Measurements from ENCODE around the gene IFI27. TPM values are rescaled to one million over a fixed set of nuclear protein-coding genes. Genes with fewer than 3 reads are reported as not detected.

IFI27 gene
- total RNA-seq, 1 experiment from 2014 or later, result 766 TPM

- H3K36me3 Mint-ChIP-seq (ENCODE audit: insufficient read depth, unreplicated experiment), result peaks cover 8% of the 10 kb centered on the region
- CTCF ChIA-PET, result no interaction called here
- TF ChIP-seq CTCF (IDR thresholded peaks at IDR 0.05; ENCODE audit: unreplicated experiment), result no peak
- H3K27ac Mint-ChIP-seq (ENCODE audit: unreplicated experiment), result no peak overlapping the region
- H3K4me1 Mint-ChIP-seq (ENCODE audit: low read depth, unreplicated experiment), result peaks cover 11% of the 10 kb centered on the region
- H3K27me3 Mint-ChIP-seq (ENCODE audit: unreplicated experiment), result peaks cover 37% of the 10 kb centered on the region
- no peak overlapping the region for H3K4me3 Mint-ChIP-seq (ENCODE audit: low read depth, unreplicated experiment)
- H3K9me3 Mint-ChIP-seq (ENCODE audit: low read depth, unreplicated experiment), result peaks cover 2% of the 10 kb centered on the region
- intact Hi-C loops (cut with micrococcal nuclease; ENCODE audit: unreplicated experiment), result loop anchor here (5.0 kb wide), 1 partner anchor 54 kb away; no protein-coding TSS in a partner anchor
- no TSS peak for BruUV-seq (replicated peaks)
- DNase-seq, result no peak
Observed at GRCh38 chr14:94121485-94121884, 10.9 kb downstream of the IFI27 start.

- Mint-ChIP-seq H3K27me3 (ENCODE audit: unreplicated experiment) (peaks cover 27% of the 10 kb centered on the region), H3K36me3 (ENCODE audit: insufficient read depth, unreplicated experiment) (no peaks in the 10 kb centered on the region), H3K27ac (ENCODE audit: unreplicated experiment) (no peak overlapping the region), H3K4me1 (ENCODE audit: low read depth, unreplicated experiment) (peaks cover 11% of the 10 kb centered on the region), H3K4me3 (ENCODE audit: low read depth, unreplicated experiment) (no peak overlapping the region), H3K9me3 (ENCODE audit: low read depth, unreplicated experiment) (peaks cover 2% of the 10 kb centered on the region)
- intact Hi-C loops (cut with micrococcal nuclease; ENCODE audit: unreplicated experiment), result loop anchor here (5.0 kb wide), 1 partner anchor 55 kb away; no protein-coding TSS in a partner anchor
- no peak for DNase-seq
- CTCF ChIA-PET, result no interaction called here
- no TSS peak for BruUV-seq (replicated peaks)
- no peak for TF ChIP-seq CTCF (IDR thresholded peaks at IDR 0.05; ENCODE audit: unreplicated experiment)
Observed at GRCh38 chr14:94122438-94122837, 11.9 kb downstream of the IFI27 start.

- CTCF ChIA-PET, result interaction anchor here (0.6 kb wide), 1 partner anchor 13 kb away, joined by 3 read pairs; the partner anchor contains the start of gene IFI27
- Mint-ChIP-seq H3K4me3 (ENCODE audit: low read depth, unreplicated experiment) (no peak overlapping the region), H3K4me1 (ENCODE audit: low read depth, unreplicated experiment) (peaks cover 11% of the 10 kb centered on the region), H3K9me3 (ENCODE audit: low read depth, unreplicated experiment) (peaks cover 2% of the 10 kb centered on the region), H3K36me3 (ENCODE audit: insufficient read depth, unreplicated experiment) (no peaks in the 10 kb centered on the region), H3K27me3 (ENCODE audit: unreplicated experiment) (peaks cover 19% of the 10 kb centered on the region), H3K27ac (ENCODE audit: unreplicated experiment) (no peak overlapping the region)
- DNase-seq, result no peak
- intact Hi-C loops (cut with micrococcal nuclease; ENCODE audit: unreplicated experiment), result loop anchor here (5.0 kb wide), 1 partner anchor 56 kb away; no protein-coding TSS in a partner anchor
- no TSS peak for BruUV-seq (replicated peaks)
- no peak for TF ChIP-seq CTCF (IDR thresholded peaks at IDR 0.05; ENCODE audit: unreplicated experiment)
Observed at GRCh38 chr14:94123296-94123695, 12.8 kb downstream of the IFI27 start.

- CTCF ChIA-PET, result interaction anchor here (0.6 kb wide), 1 partner anchor 13 kb away, joined by 3 read pairs; the partner anchor contains the start of gene IFI27
- peaks cover 16% of the 10 kb centered on the region for H3K27me3 Mint-ChIP-seq (ENCODE audit: unreplicated experiment)
- H3K27ac Mint-ChIP-seq (ENCODE audit: unreplicated experiment), result no peak overlapping the region
- intact Hi-C loops (cut with micrococcal nuclease; ENCODE audit: unreplicated experiment), result loop anchor here (5.0 kb wide), 1 partner anchor 57 kb away; no protein-coding TSS in a partner anchor
- H3K4me3 Mint-ChIP-seq (ENCODE audit: low read depth, unreplicated experiment), result no peak overlapping the region
- H3K4me1 Mint-ChIP-seq (ENCODE audit: low read depth, unreplicated experiment), result peaks cover 11% of the 10 kb centered on the region
- H3K36me3 Mint-ChIP-seq (ENCODE audit: insufficient read depth, unreplicated experiment), result peaks cover under 1% of the 10 kb centered on the region
- no TSS peak for BruUV-seq (replicated peaks)
- TF ChIP-seq CTCF (IDR thresholded peaks at IDR 0.05; ENCODE audit: unreplicated experiment), result no peak
- DNase-seq, result no peak
- peaks cover 2% of the 10 kb centered on the region for H3K9me3 Mint-ChIP-seq (ENCODE audit: low read depth, unreplicated experiment)
Observed at GRCh38 chr14:94123868-94124267, 13.3 kb downstream of the IFI27 start.

Data from Calu3 (cell line).